ENCODE measurements around the gene EXD3. TPM values are rescaled to one million over a fixed set of nuclear protein-coding genes. Genes with fewer than 3 reads are reported as not detected.
"Not testable (repeated sequence)": the region's sequence is repeated elsewhere in the genome, so short reads cannot be mapped to it uniquely, and the experiment has no call there.

Gene EXD3
- polyA plus RNA-seq, 1 experiment: 4.0 TPM

- no peak for TF ChIP-seq CTCF (IDR thresholded peaks at IDR 0.05; ENCODE audit: low read depth, low read length)
- ChIA-PET CTCF (interaction anchor here (0.8 to 2.5 kb wide), 3 partner anchors 10 to 126 kb away, joined by 4 to 7 read pairs (median 6); partner anchors contain the start of genes EXD3, NOXA1 and NRARP), POLR2A (interaction anchor here (1.3 kb wide), 1 partner anchor 11 kb away, joined by 3 read pairs; the partner anchor contains the start of genes EXD3 and NOXA1)
- H3K9me3 ChIP-seq (ENCODE audit: control insufficient read depth, insufficient read depth, low read length): no peaks in the 10 kb centered on the region; the same call in 1 of the 2 replicates
- no peak for DNase-seq (ENCODE audit: low read depth, low spot score)
- peak overlapping the region; percentile 47 for H3K27ac ChIP-seq (ENCODE audit: low read depth, low read length)
- no peaks in the 10 kb centered on the region for H3K27me3 ChIP-seq (ENCODE audit: control insufficient read depth, insufficient read depth, low read length)
- H3K4me3 ChIP-seq (ENCODE audit: low read depth, low read length): no peak overlapping the region
Observed at GRCh38 chr9:137412431-137412830, 10.5 kb downstream of the EXD3 start.

- no peak for TF ChIP-seq CTCF (IDR thresholded peaks at IDR 0.05; ENCODE audit: low read depth, low read length)
- ChIA-PET POLR2A (interaction anchor here (1.3 kb wide), 1 partner anchor 11 kb away, joined by 3 read pairs; the partner anchor contains the start of genes EXD3 and NOXA1), CTCF (interaction anchor here (0.8 to 2.5 kb wide), 3 partner anchors 11 to 125 kb away, joined by 4 to 7 read pairs (median 6); partner anchors contain the start of genes EXD3, NOXA1 and NRARP)
- Histone ChIP-seq H3K4me3 (ENCODE audit: low read depth, low read length) (no peak overlapping the region), H3K9me3 (ENCODE audit: control insufficient read depth, insufficient read depth, low read length) (no peaks in the 10 kb centered on the region; the same call in 1 of the 2 replicates), H3K27me3 (ENCODE audit: control insufficient read depth, insufficient read depth, low read length) (no peaks in the 10 kb centered on the region), H3K27ac (ENCODE audit: low read depth, low read length) (peak overlapping the region; percentile 65)
- DNase-seq (ENCODE audit: low read depth, low spot score): peak; percentile 75
Observed at GRCh38 chr9:137411645-137412380, 11.1 kb downstream of the EXD3 start.

GRCh38 chr9:137411260-137411644, 11.7 kb downstream of the EXD3 start:
- ChIA-PET POLR2A (interaction anchor here (1.3 kb wide), 1 partner anchor 12 kb away, joined by 3 read pairs; the partner anchor contains the start of genes EXD3 and NOXA1), CTCF (no interaction called here)
- Histone ChIP-seq H3K27me3 (ENCODE audit: control insufficient read depth, insufficient read depth, low read length) (no peaks in the 10 kb centered on the region), H3K4me3 (ENCODE audit: low read depth, low read length) (no peak overlapping the region), H3K9me3 (ENCODE audit: control insufficient read depth, insufficient read depth, low read length) (no peaks in the 10 kb centered on the region; the same call in 1 of the 2 replicates), H3K27ac (ENCODE audit: low read depth, low read length) (no peak overlapping the region)
- no peak for TF ChIP-seq CTCF (IDR thresholded peaks at IDR 0.05; ENCODE audit: low read depth, low read length)
- DNase-seq (ENCODE audit: low read depth, low spot score): no peak

GRCh38 chr9:137410891-137411249, 12.1 kb downstream of the EXD3 start:
- Histone ChIP-seq H3K9me3 (ENCODE audit: control insufficient read depth, insufficient read depth, low read length) (no peaks in the 10 kb centered on the region; the same call in 1 of the 2 replicates), H3K4me3 (ENCODE audit: low read depth, low read length) (no peak overlapping the region), H3K27me3 (ENCODE audit: control insufficient read depth, insufficient read depth, low read length) (no peaks in the 10 kb centered on the region), H3K27ac (ENCODE audit: low read depth, low read length) (no peak overlapping the region)
- CTCF ChIA-PET: no interaction called here
- POLR2A ChIA-PET: no interaction called here
- no peak for DNase-seq (ENCODE audit: low read depth, low spot score)
- no peak for TF ChIP-seq CTCF (IDR thresholded peaks at IDR 0.05; ENCODE audit: low read depth, low read length)

- DNase-seq (ENCODE audit: low read depth, low spot score); H3K27ac ChIP-seq (ENCODE audit: low read depth, low read length); H3K9me3 ChIP-seq (ENCODE audit: control insufficient read depth, insufficient read depth, low read length); H3K27me3 ChIP-seq (ENCODE audit: control insufficient read depth, insufficient read depth, low read length); H3K4me3 ChIP-seq (ENCODE audit: low read depth, low read length): not testable (repeated sequence)
- ChIA-PET CTCF (interaction anchor here (1.1 to 2.1 kb wide), 2 partner anchors 13 to 109 kb away, joined by 3 to 7 read pairs; partner anchors contain the start of genes EXD3, NOXA1 and NRARP), POLR2A (interaction anchor here (0.6 kb wide), 1 partner anchor 102 kb away, joined by 4 read pairs; no protein-coding TSS in a partner anchor)
Observed at GRCh38 chr9:137410236-137410890, 12.6 kb downstream of the EXD3 start.
